Effector memory CD8-positive, alpha-beta T cell (primary cell): Measurements from ENCODE around the gene CAPRIN1.
A peak's percentile ranks its signal among the peaks of the same experiment; 100 is the strongest.

Experiments
- ATAC-seq: fragments of 150-1000 bp; cut with Tn5 transposase; replicated peaks from 2 replicates; pipeline ENCODE4 v1.10.0; 2021; ENCODE audit warnings: mild to moderate bottlenecking, moderate library complexity
- DNase-seq, 3 experiments: peaks; one replicate each; pipeline ENCODE4 v3.0.0; 2021
- H3K27ac Mint-ChIP-seq, 2 donors: one replicate each; pipeline ENCODE4 v1.8.0; 2022; ENCODE audit warnings: mild to moderate bottlenecking in 2 of 2, mixed read lengths in 2 of 2, moderate library complexity in 2 of 2
- H3K27me3 Mint-ChIP-seq, 2 donors: one replicate each; pipeline ENCODE4 v1.8.0; 2022; ENCODE audit warnings: mixed read lengths in 2 of 2
- H3K36me3 Mint-ChIP-seq: one replicate; pipeline ENCODE4 v1.8.0; 2022; ENCODE audit warnings: mild to moderate bottlenecking, moderate library complexity, mixed read lengths; ENCODE audit not compliant: insufficient read depth
- H3K4me1 Mint-ChIP-seq, 2 donors: one replicate each; pipeline ENCODE4 v1.8.0; 2022; ENCODE audit warnings: low read depth in 2 of 2, mixed read lengths in 2 of 2
- H3K4me3 Mint-ChIP-seq, 2 donors: one replicate each; pipeline ENCODE4 v1.8.0; 2022; ENCODE audit warnings: mild to moderate bottlenecking in 2 of 2, mixed read lengths in 2 of 2, moderate library complexity in 2 of 2
- H3K9me3 Mint-ChIP-seq, 2 donors: one replicate each; pipeline ENCODE4 v1.8.0; 2022; ENCODE audit warnings: mixed read lengths in 2 of 2

Gene CAPRIN1

GRCh38 chr11:34120651-34121050 lies 69.1 kb downstream of the CAPRIN1 start:
- Mint-ChIP-seq H3K27ac (peak overlapping the region in 1 of 2 donors; percentile 9), H3K4me1 (peaks cover 4 to 8% of the 10 kb centered on the region in 2 donors), H3K4me3 (no peak overlapping the region), H3K27me3 (no peaks in the 10 kb centered on the region), H3K36me3 (peaks cover 87% of the 10 kb centered on the region), H3K9me3 (no peaks in the 10 kb centered on the region)
- no peak for ATAC-seq
- no peak for DNase-seq

- Mint-ChIP-seq H3K36me3 (peaks cover 93% of the 10 kb centered on the region), H3K27me3 (no peaks in the 10 kb centered on the region), H3K4me3 (no peak overlapping the region), H3K27ac (peak overlapping the region in 1 of 2 donors; percentile 32), H3K9me3 (no peaks in the 10 kb centered on the region), H3K4me1 (peaks cover 4 to 8% of the 10 kb centered on the region in 2 donors)
- no peak for DNase-seq
- ATAC-seq: no peak
These were observed 73.5 kb downstream of the CAPRIN1 start for GRCh38 chr11:34124885-34125668.

GRCh38 chr11:34126959-34127848 lies 75.7 kb downstream of the CAPRIN1 start:
- Mint-ChIP-seq H3K9me3 (no peaks in the 10 kb centered on the region), H3K4me1 (no peaks in the 10 kb centered on the region), H3K36me3 (peaks cover 94% of the 10 kb centered on the region), H3K4me3 (no peak overlapping the region), H3K27me3 (no peaks in the 10 kb centered on the region), H3K27ac (no peak overlapping the region)
- ATAC-seq (no peak), DNase-seq (no peak)

- no peak overlapping the region for H3K27ac Mint-ChIP-seq
- no peaks in the 10 kb centered on the region for H3K4me1 Mint-ChIP-seq
- H3K27me3 Mint-ChIP-seq: no peaks in the 10 kb centered on the region
- H3K9me3 Mint-ChIP-seq: no peaks in the 10 kb centered on the region
- H3K36me3 Mint-ChIP-seq: peaks cover 88% of the 10 kb centered on the region
- DNase-seq (no peak), ATAC-seq (no peak)
- no peak overlapping the region for H3K4me3 Mint-ChIP-seq
These were observed 77.3 kb downstream of the CAPRIN1 start for GRCh38 chr11:34128824-34129223.

GRCh38 chr11:34132261-34132965 lies 80.9 kb downstream of the CAPRIN1 start:
- Mint-ChIP-seq H3K27me3 (no peaks in the 10 kb centered on the region), H3K9me3 (no peaks in the 10 kb centered on the region), H3K27ac (peak overlapping the region in 1 of 2 donors; percentile 64), H3K4me3 (no peak overlapping the region), H3K36me3 (peaks cover 73% of the 10 kb centered on the region), H3K4me1 (peaks cover 0 to 5% of the 10 kb centered on the region in 2 donors)
- DNase-seq: no peak
- no peak for ATAC-seq

- no peak overlapping the region for H3K27ac Mint-ChIP-seq
- ATAC-seq: no peak
- peaks cover 0 to 14% of the 10 kb centered on the region in 2 donors for H3K4me1 Mint-ChIP-seq
- peaks cover 55% of the 10 kb centered on the region for H3K36me3 Mint-ChIP-seq
- DNase-seq: no peak
- H3K4me3 Mint-ChIP-seq: no peak overlapping the region
- H3K9me3 Mint-ChIP-seq: no peaks in the 10 kb centered on the region
- no peaks in the 10 kb centered on the region for H3K27me3 Mint-ChIP-seq
These were observed 83.2 kb downstream of the CAPRIN1 start for GRCh38 chr11:34134765-34135164.

- Mint-ChIP-seq H3K27ac (no peak overlapping the region), H3K27me3 (no peaks in the 10 kb centered on the region), H3K4me1 (peaks cover 0 to 14% of the 10 kb centered on the region in 2 donors), H3K9me3 (no peaks in the 10 kb centered on the region), H3K36me3 (peaks cover 56% of the 10 kb centered on the region), H3K4me3 (no peak overlapping the region)
- ATAC-seq (no peak), DNase-seq (no peak)
These were observed 83.9 kb downstream of the CAPRIN1 start for GRCh38 chr11:34135439-34135838.

GRCh38 chr11:34136420-34136819 lies 84.9 kb downstream of the CAPRIN1 start:
- DNase-seq (no peak), ATAC-seq (no peak)
- Mint-ChIP-seq H3K27me3 (no peaks in the 10 kb centered on the region), H3K36me3 (peaks cover 46% of the 10 kb centered on the region), H3K27ac (peak overlapping the region in 1 of 2 donors; percentile 7), H3K9me3 (no peaks in the 10 kb centered on the region), H3K4me1 (peaks cover 0 to 14% of the 10 kb centered on the region in 2 donors), H3K4me3 (no peak overlapping the region)

GRCh38 chr11:34139346-34139745 lies 87.8 kb downstream of the CAPRIN1 start:
- no peak for ATAC-seq
- DNase-seq: no peak
- peaks cover 55% of the 10 kb centered on the region for H3K36me3 Mint-ChIP-seq
- peaks cover 0 to 14% of the 10 kb centered on the region in 2 donors for H3K4me1 Mint-ChIP-seq
- peak overlapping the region in 1 of 2 donors; percentile 50 for H3K27ac Mint-ChIP-seq
- H3K27me3 Mint-ChIP-seq: no peaks in the 10 kb centered on the region
- H3K9me3 Mint-ChIP-seq: no peaks in the 10 kb centered on the region
- no peak overlapping the region for H3K4me3 Mint-ChIP-seq

- Mint-ChIP-seq H3K4me3 (no peak overlapping the region), H3K9me3 (no peaks in the 10 kb centered on the region), H3K27me3 (no peaks in the 10 kb centered on the region), H3K27ac (no peak overlapping the region), H3K36me3 (peaks cover 57% of the 10 kb centered on the region), H3K4me1 (peaks cover 0 to 14% of the 10 kb centered on the region in 2 donors)
- no peak for DNase-seq
- no peak for ATAC-seq
These were observed 88.6 kb downstream of the CAPRIN1 start for GRCh38 chr11:34140149-34140548.

GRCh38 chr11:34143048-34143447 lies 91.5 kb downstream of the CAPRIN1 start:
- Mint-ChIP-seq H3K36me3 (peaks cover 69% of the 10 kb centered on the region), H3K9me3 (no peaks in the 10 kb centered on the region), H3K27me3 (no peaks in the 10 kb centered on the region), H3K4me3 (no peak overlapping the region), H3K4me1 (peaks cover 0 to 3% of the 10 kb centered on the region in 2 donors), H3K27ac (peak overlapping the region in 1 of 2 donors; percentile 26)
- ATAC-seq (no peak), DNase-seq (no peak)

GRCh38 chr11:34145073-34145472 lies 93.5 kb downstream of the CAPRIN1 start:
- Mint-ChIP-seq H3K27me3 (no peaks in the 10 kb centered on the region), H3K36me3 (peaks cover 67% of the 10 kb centered on the region), H3K4me3 (no peak overlapping the region), H3K9me3 (no peaks in the 10 kb centered on the region), H3K4me1 (no peaks in the 10 kb centered on the region), H3K27ac (no peak overlapping the region)
- ATAC-seq (no peak), DNase-seq (no peak)

- Mint-ChIP-seq H3K27me3 (no peaks in the 10 kb centered on the region), H3K4me1 (no peaks in the 10 kb centered on the region), H3K27ac (no peak overlapping the region), H3K4me3 (no peak overlapping the region), H3K9me3 (no peaks in the 10 kb centered on the region), H3K36me3 (peaks cover 64% of the 10 kb centered on the region)
- DNase-seq (no peak), ATAC-seq (no peak)
These were observed 94.4 kb downstream of the CAPRIN1 start for GRCh38 chr11:34145847-34146381.
